Measurements from ENCODE around the gene FLACC1.

Gene FLACC1

DNA sequence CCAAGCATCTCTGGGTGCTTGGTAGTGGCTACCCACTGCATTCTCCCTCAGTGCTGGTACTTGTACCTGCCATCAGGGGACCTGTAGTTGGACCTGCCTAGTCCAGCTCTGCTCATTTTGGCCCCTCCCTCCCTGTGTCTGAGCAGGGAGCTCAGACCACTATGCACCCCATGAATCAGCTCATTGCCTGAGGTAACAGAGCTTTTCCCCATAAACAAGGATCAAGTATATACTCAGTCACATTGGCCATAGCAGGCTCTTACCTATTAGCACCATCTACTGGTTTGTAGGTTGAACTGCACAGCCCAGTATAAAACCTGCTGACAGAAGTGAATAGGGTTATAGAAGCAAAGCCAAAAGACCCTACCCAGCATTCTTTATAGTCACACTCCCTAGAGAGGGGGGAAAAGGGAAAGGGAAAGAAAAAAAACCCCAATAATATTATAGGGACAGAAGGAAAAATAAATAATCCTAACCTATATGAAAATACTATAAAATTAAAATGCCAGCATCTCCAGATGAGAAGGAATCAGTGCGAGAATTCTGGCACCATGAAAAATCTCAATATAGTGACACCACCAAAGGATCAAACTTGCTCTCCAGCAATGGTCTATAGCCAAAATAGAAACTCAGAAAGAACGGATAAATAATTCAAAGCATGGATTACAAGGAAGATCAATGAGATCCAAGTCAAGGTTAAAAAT lies 6.9 kb upstream of the FLACC1 start:
- Histone ChIP-seq H3K9me3 (ENCODE audit: control insufficient read depth, low read length) (no peaks in the 10 kb centered on the region), H3K36me3 (ENCODE audit: control insufficient read depth, insufficient read depth, low read length) (no peaks in the 10 kb centered on the region), H3K27ac (no peak overlapping the region), H3K79me2 (no peaks in the 10 kb centered on the region), H3K4me3 (ENCODE audit: low read depth, low read length) (no peak overlapping the region), H3K4me1 (no peaks in the 10 kb centered on the region), H3K27me3 (ENCODE audit: control insufficient read depth, insufficient read depth, low read length) (no peaks in the 10 kb centered on the region), H3K4me2 (ENCODE audit: low read length) (no peak overlapping the region), H2AFZ (no peak overlapping the region), H3K9ac (no peak overlapping the region)
- TF ChIP-seq, protein P1, sequence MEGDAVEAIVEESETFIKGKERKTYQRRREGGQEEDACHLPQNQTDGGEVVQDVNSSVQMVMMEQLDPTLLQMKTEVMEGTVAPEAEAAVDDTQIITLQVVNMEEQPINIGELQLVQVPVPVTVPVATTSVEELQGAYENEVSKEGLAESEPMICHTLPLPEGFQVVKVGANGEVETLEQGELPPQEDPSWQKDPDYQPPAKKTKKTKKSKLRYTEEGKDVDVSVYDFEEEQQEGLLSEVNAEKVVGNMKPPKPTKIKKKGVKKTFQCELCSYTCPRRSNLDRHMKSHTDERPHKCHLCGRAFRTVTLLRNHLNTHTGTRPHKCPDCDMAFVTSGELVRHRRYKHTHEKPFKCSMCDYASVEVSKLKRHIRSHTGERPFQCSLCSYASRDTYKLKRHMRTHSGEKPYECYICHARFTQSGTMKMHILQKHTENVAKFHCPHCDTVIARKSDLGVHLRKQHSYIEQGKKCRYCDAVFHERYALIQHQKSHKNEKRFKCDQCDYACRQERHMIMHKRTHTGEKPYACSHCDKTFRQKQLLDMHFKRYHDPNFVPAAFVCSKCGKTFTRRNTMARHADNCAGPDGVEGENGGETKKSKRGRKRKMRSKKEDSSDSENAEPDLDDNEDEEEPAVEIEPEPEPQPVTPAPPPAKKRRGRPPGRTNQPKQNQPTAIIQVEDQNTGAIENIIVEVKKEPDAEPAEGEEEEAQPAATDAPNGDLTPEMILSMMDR (IDR thresholded peaks at IDR 0.05): peak; percentile 70

DNA sequence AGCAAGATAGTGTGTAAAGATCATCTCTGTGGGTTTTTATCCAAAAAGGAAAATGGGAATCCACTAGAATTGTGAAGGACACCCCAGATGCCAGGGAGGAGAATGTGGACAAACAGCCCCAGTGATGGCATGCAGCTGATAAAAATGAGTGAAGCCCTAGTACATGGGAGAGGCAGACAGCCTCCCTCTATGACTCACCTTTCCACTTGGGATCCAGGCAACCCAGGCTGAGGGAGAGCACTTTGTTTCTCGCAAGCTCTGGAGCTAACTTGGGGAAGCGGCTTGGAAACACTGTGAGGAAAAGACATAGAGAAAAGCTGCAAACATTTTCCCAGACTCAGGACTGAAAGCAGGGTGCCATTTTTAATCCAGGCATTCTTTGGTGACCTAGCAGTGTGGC lies 5.3 kb upstream of the FLACC1 start:
- H3K79me2 ChIP-seq: no peaks in the 10 kb centered on the region
- H3K4me2 ChIP-seq (ENCODE audit: low read length): no peak overlapping the region
- H3K36me3 ChIP-seq (ENCODE audit: control insufficient read depth, insufficient read depth, low read length): no peaks in the 10 kb centered on the region
- no peak overlapping the region for H2AFZ ChIP-seq
- TF ChIP-seq, protein P1 (IDR thresholded peaks at IDR 0.05): no peak
- no peaks in the 10 kb centered on the region for H3K9me3 ChIP-seq (ENCODE audit: control insufficient read depth, low read length)
- H3K27me3 ChIP-seq (ENCODE audit: control insufficient read depth, insufficient read depth, low read length): no peaks in the 10 kb centered on the region
- no peak overlapping the region for H3K27ac ChIP-seq
- H3K4me1 ChIP-seq: no peaks in the 10 kb centered on the region
- no peak overlapping the region for H3K4me3 ChIP-seq (ENCODE audit: low read depth, low read length)
- no peak overlapping the region for H3K9ac ChIP-seq

DNA sequence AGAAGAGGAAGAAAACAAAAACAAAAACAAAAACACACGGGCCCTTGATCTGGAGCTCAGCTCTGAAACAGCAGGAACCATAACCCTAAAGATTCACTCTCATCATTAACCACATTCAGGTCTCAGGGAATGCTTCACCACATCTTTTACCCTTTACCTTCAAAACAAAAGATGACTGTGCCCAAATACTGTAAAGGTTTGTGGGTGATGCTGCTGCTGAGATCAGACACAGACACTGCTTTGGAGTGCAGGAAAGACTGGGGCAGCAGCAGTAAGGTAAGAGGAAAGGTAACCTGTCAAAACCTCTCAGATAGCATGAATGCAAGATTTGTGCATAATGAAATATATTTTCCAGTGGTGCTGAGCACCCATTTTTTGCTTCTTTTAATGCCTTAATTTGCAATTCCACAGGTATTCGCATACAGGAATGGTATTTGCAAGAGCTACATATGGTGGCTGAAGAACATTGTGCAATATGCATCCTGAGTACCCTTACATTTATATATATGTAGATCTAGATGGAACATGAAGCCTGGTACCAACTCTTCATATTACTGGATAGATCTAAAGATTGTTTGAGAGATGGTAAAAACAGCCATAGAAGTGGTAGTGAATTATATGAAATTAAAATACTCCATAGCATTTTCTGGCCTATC lies 4.1 kb upstream of the FLACC1 start:
- H2AFZ ChIP-seq: no peak overlapping the region
- H3K4me3 ChIP-seq (ENCODE audit: low read depth, low read length): no peak overlapping the region
- H3K27ac ChIP-seq: no peak overlapping the region
- H3K36me3 ChIP-seq (ENCODE audit: control insufficient read depth, insufficient read depth, low read length): no peaks in the 10 kb centered on the region
- H3K27me3 ChIP-seq (ENCODE audit: control insufficient read depth, insufficient read depth, low read length): no peaks in the 10 kb centered on the region
- no peaks in the 10 kb centered on the region for H3K79me2 ChIP-seq
- no peak overlapping the region for H3K4me2 ChIP-seq (ENCODE audit: low read length)
- H3K4me1 ChIP-seq: no peaks in the 10 kb centered on the region
- TF ChIP-seq, protein P1 (IDR thresholded peaks at IDR 0.05): no peak
- H3K9ac ChIP-seq: no peak overlapping the region
- no peaks in the 10 kb centered on the region for H3K9me3 ChIP-seq (ENCODE audit: control insufficient read depth, low read length)

DNA sequence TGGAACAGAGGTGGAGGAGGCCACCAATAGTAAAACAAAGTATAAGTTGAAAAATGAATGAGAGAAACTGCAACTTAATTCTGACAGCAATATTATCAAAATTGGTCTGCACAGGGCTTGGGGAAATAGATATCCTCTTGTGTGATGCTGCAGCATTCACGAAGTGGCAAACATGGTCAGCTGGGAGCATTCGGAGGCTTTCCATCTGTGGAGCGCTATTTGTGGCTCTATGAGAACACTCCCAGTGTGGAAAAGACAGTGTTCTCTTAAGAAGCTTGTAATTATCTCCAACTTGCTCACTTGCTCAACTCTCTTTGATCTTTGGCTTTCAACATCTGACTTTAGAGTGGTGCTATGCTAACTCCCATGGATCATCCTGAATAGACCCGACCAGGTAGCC lies 3.1 kb upstream of the FLACC1 start:
- H3K36me3 ChIP-seq (ENCODE audit: control insufficient read depth, insufficient read depth, low read length): no peaks in the 10 kb centered on the region
- no peak overlapping the region for H2AFZ ChIP-seq
- H3K4me3 ChIP-seq (ENCODE audit: low read depth, low read length): no peak overlapping the region
- H3K27ac ChIP-seq: no peak overlapping the region
- no peaks in the 10 kb centered on the region for H3K79me2 ChIP-seq
- H3K4me1 ChIP-seq: no peaks in the 10 kb centered on the region
- no peaks in the 10 kb centered on the region for H3K9me3 ChIP-seq (ENCODE audit: control insufficient read depth, low read length)
- TF ChIP-seq, protein P1 (IDR thresholded peaks at IDR 0.05): no peak
- H3K4me2 ChIP-seq (ENCODE audit: low read length): no peak overlapping the region
- H3K27me3 ChIP-seq (ENCODE audit: control insufficient read depth, insufficient read depth, low read length): no peaks in the 10 kb centered on the region
- no peak overlapping the region for H3K9ac ChIP-seq

DNA sequence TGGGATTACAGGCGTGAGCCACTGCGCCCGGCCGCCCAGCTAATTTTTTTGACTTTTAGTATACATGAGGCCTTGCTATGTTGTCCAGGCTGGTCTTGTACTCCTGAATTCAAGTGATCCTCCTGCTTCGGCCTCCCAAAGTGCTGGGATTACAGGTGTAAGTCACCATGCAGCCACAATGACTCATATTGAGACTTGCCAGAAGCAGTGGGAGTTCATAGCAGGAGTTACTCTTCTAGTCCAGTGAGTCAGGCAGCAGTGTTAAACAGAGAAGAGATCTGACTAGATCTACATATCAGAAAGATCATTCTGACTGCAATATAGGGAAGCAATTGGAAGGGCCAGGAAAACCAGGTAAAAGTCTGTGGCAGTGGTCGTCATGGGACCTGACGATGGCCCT lies 1.5 kb upstream of the FLACC1 start:
- Histone ChIP-seq H3K27me3 (ENCODE audit: control insufficient read depth, insufficient read depth, low read length) (no peaks in the 10 kb centered on the region), H3K4me3 (ENCODE audit: low read depth, low read length) (no peak overlapping the region), H3K36me3 (ENCODE audit: control insufficient read depth, insufficient read depth, low read length) (no peaks in the 10 kb centered on the region), H3K9ac (no peak overlapping the region), H3K79me2 (no peaks in the 10 kb centered on the region), H3K27ac (no peak overlapping the region), H3K9me3 (ENCODE audit: control insufficient read depth, low read length) (no peaks in the 10 kb centered on the region), H2AFZ (no peak overlapping the region), H3K4me2 (ENCODE audit: low read length) (no peak overlapping the region), H3K4me1 (no peaks in the 10 kb centered on the region)
- TF ChIP-seq, protein P1 (IDR thresholded peaks at IDR 0.05): no peak
